Measurements from ENCODE around the gene VANGL1.

DNA sequence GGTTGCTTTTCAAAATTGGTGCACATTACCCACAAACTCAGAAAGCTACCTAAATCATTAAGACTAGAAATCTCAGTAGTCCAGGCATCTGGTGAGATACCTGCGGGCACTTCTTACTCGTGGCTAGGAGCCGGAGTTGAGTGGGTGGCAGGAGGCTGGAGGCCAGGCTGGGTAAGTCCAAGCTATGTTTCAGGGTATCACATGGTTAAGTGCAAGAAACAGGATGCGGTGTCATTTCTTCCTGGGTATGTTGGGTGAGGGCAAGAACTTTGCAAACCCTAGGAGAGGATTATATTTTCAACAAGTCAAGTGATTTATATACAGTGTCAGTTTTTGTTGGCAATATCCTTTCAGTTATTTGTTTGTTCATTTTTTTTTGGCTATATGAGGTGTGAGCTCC is 41.0 kb downstream of the VANGL1 start:
- TF ChIP-seq, protein P1, sequence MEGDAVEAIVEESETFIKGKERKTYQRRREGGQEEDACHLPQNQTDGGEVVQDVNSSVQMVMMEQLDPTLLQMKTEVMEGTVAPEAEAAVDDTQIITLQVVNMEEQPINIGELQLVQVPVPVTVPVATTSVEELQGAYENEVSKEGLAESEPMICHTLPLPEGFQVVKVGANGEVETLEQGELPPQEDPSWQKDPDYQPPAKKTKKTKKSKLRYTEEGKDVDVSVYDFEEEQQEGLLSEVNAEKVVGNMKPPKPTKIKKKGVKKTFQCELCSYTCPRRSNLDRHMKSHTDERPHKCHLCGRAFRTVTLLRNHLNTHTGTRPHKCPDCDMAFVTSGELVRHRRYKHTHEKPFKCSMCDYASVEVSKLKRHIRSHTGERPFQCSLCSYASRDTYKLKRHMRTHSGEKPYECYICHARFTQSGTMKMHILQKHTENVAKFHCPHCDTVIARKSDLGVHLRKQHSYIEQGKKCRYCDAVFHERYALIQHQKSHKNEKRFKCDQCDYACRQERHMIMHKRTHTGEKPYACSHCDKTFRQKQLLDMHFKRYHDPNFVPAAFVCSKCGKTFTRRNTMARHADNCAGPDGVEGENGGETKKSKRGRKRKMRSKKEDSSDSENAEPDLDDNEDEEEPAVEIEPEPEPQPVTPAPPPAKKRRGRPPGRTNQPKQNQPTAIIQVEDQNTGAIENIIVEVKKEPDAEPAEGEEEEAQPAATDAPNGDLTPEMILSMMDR (IDR thresholded peaks at IDR 0.05), result no peak
- TF ChIP-seq EP300 (IDR thresholded peaks at IDR 0.05), result no peak
- TF ChIP-seq POLR2A (IDR thresholded peaks at IDR 0.05), result no peak
